GM18909 (cell line): ENCODE results near the gene TMEM41A.

Experiments
- ATAC-seq: cut with Tn5 transposase; IDR thresholded peaks from one replicate; pipeline ENCODE4 v1.9.1; 2021; ENCODE audit warnings: mild to moderate bottlenecking; ENCODE audit not compliant: unreplicated experiment, poor library complexity

Gene TMEM41A

GRCh38 chr3:185498503-185499396, at the start of gene TMEM41A:
Gene TMEM41A, minus strand, starts transcription at chr3:185499035. Its CDS starts 74 bp downstream, at chr3:185498961.
- ATAC-seq: peak; percentile 97

GRCh38 chr3:185540695-185541094, 41.9 kb upstream of the TMEM41A start:
- ATAC-seq: no peak

- ATAC-seq: no peak
These were observed 41.1 kb upstream of the TMEM41A start for GRCh38 chr3:185539934-185540333.

- ATAC-seq: peak; percentile 98
These were observed 38.6 kb upstream of the TMEM41A start for GRCh38 chr3:185537369-185537970.

GRCh38 chr3:185534511-185534910, 35.7 kb upstream of the TMEM41A start:
- no peak for ATAC-seq

- no peak for ATAC-seq
These were observed 34.1 kb upstream of the TMEM41A start for GRCh38 chr3:185532901-185533300.

GRCh38 chr3:185530856-185531255, 32.0 kb upstream of the TMEM41A start:
- no peak for ATAC-seq

- ATAC-seq: no peak
These were observed 29.7 kb upstream of the TMEM41A start for GRCh38 chr3:185528532-185528931.

GRCh38 chr3:185527364-185527763, 28.5 kb upstream of the TMEM41A start:
- ATAC-seq: no peak

- ATAC-seq: no peak
These were observed 27.6 kb upstream of the TMEM41A start for GRCh38 chr3:185526349-185526951.

GRCh38 chr3:185521349-185522138, 22.7 kb upstream of the TMEM41A start:
- no peak for ATAC-seq

GRCh38 chr3:185519021-185519420, 20.2 kb upstream of the TMEM41A start:
- no peak for ATAC-seq

GRCh38 chr3:185517387-185518130, 18.7 kb upstream of the TMEM41A start:
- ATAC-seq: no peak

- ATAC-seq: no peak
These were observed 12.9 kb upstream of the TMEM41A start for GRCh38 chr3:185511711-185512110.

- no peak for ATAC-seq
These were observed 9.6 kb upstream of the TMEM41A start for GRCh38 chr3:185508335-185508991.

- no peak for ATAC-seq
These were observed 9.0 kb upstream of the TMEM41A start for GRCh38 chr3:185507883-185508282.

GRCh38 chr3:185504636-185505035, 5.8 kb upstream of the TMEM41A start:
- ATAC-seq: no peak

GRCh38 chr3:185503521-185503920, 4.7 kb upstream of the TMEM41A start:
- no peak for ATAC-seq

- ATAC-seq: no peak
These were observed 4.2 kb upstream of the TMEM41A start for GRCh38 chr3:185502987-185503386.
